T-cell (primary cell): ENCODE data around the gene PLOD2. TPM values are rescaled to one million over a fixed set of nuclear protein-coding genes. Genes with fewer than 3 reads are reported as not detected.

Source experiments
- ATAC-seq, 4 experiments: fragments of 200-7000 bp in 3 of 4; fragments of 150-1000 bp in 1 of 4; cut with Tn5 transposase; replicated peaks in 1 of 4; 1 replicate in 3 of 4; 2 replicates in 1 of 4; pipeline ENCODE4 v1.10.0; 2021; ENCODE audit warnings: moderate library complexity in 3 of 4, mild to moderate bottlenecking in 2 of 4, moderate number of reproducible peaks in 1 of 4
- CTCF ChIA-PET, 2 donors: fragments of 300-600 bp; sonication (Branson Sonifier 250); formaldehyde crosslinking; loops; one replicate each; lab custom pipeline; 2022; ENCODE audit warnings: antibody characterized with exemption in 2 of 2; lab: Charles Lee
- POLR2A ChIA-PET, 2 donors: fragments of 300-600 bp; sonication (Branson Sonifier 250); formaldehyde crosslinking; loops; one replicate each; lab custom pipeline; 2022; ENCODE audit warnings: antibody characterized with exemption in 2 of 2; lab: Charles Lee
- DNase-seq, 35 experiments: peaks; one replicate each; pipeline versions ENCODE4 v3.0.0 to v3.0.0-alpha.2; 2013 to 2023
- H3K27ac ChIP-seq: one replicate; pipeline ENCODE4 v1.5.1; 2013; ENCODE audit warnings: low read length
- H3K27me3 ChIP-seq, 2 experiments: replicated peaks in 1 of 2; 1 replicate in 1 of 2; 2 replicates in 1 of 2; pipeline versions ENCODE4 v1.6.1 to v1.7.0; 2013; ENCODE audit warnings: low read length in 1 of 2, mixed read lengths in 1 of 2; ENCODE audit not compliant: control insufficient read depth in 2 of 2, insufficient read depth in 2 of 2; ENCODE audit errors: extremely low read depth in 1 of 2
- H3K36me3 ChIP-seq, 2 donors: 1 replicate in 1 of 2; 2 replicates in 1 of 2; pipeline versions ENCODE4 v1.6.1 to v1.7.0; 2013; ENCODE audit warnings: low read length in 1 of 2; ENCODE audit not compliant: control insufficient read depth in 2 of 2, insufficient read depth in 1 of 2; ENCODE audit errors: extremely low read depth in 1 of 2
- H3K4me1 ChIP-seq, 2 experiments: 1 replicate in 1 of 2; 2 replicates in 1 of 2; pipeline versions ENCODE4 v1.6.1 to v1.7.0; 2013; ENCODE audit warnings: low read length in 2 of 2, mixed read lengths in 1 of 2; ENCODE audit not compliant: insufficient read depth in 2 of 2, control insufficient read depth in 1 of 2; ENCODE audit errors: extremely low read depth in 1 of 2
- H3K4me3 ChIP-seq, 2 donors: 1 replicate in 1 of 2; 2 replicates in 1 of 2; pipeline versions ENCODE4 v1.5.1 to v1.7.0; 2013; ENCODE audit warnings: mild to moderate bottlenecking in 2 of 2, low read length in 1 of 2, moderate library complexity in 1 of 2; ENCODE audit not compliant: control insufficient read depth in 1 of 2; ENCODE audit errors: extremely low read depth in 1 of 2
- H3K9me3 ChIP-seq: 2 replicates; pipeline ENCODE4 v1.7.0; 2013
- H3K27ac Mint-ChIP-seq, 2 donors: one replicate each; pipeline ENCODE4 v1.8.0; 2020 to 2021; ENCODE audit warnings: mild to moderate bottlenecking in 2 of 2, mixed read lengths in 2 of 2
- H3K27me3 Mint-ChIP-seq, 2 donors: one replicate each; pipeline ENCODE4 v1.8.0; 2021 to 2022; ENCODE audit warnings: mixed read lengths in 2 of 2
- H3K36me3 Mint-ChIP-seq: one replicate; pipeline ENCODE4 v1.8.0; 2021; ENCODE audit warnings: mixed read lengths
- H3K4me1 Mint-ChIP-seq, 3 donors: one replicate each; pipeline ENCODE4 v1.8.0; 2020 to 2022; ENCODE audit warnings: mixed read lengths in 3 of 3, mild to moderate bottlenecking in 1 of 3
- H3K4me3 Mint-ChIP-seq, 3 donors: one replicate each; pipeline ENCODE4 v1.8.0; 2020 to 2022; ENCODE audit warnings: mild to moderate bottlenecking in 3 of 3, mixed read lengths in 3 of 3, moderate library complexity in 3 of 3
- H3K9me3 Mint-ChIP-seq, 3 donors: one replicate each; pipeline ENCODE4 v1.8.0; 2020 to 2022; ENCODE audit warnings: mixed read lengths in 3 of 3
- WGBS: methylation state at CpG from one replicate; pipeline ENCODE4 v1.1.5; 2013; ENCODE audit warnings: missing lambda C conversion rate; ENCODE audit not compliant: insufficient coverage; 5-methylcytosine and 5-hydroxymethylcytosine counted together
- total RNA-seq, 35 experiments: library from RNA in 6 of 35; stranded (reverse) in 6 of 35; fragments of 120-200 nt in 1 of 35; gene quantifications; one replicate each; pipeline versions ENCODE4 v1.2.1 to v1.2.4 and lab custom pipeline; 2013 to 2026

PLOD2 gene
- total RNA-seq, 5 donors from 2014 or later (not counting 1 experiment from before 2014, with no cell fraction given) = 0.28 to 0.63 (median 0.46) TPM; not detected in 1

DNA sequence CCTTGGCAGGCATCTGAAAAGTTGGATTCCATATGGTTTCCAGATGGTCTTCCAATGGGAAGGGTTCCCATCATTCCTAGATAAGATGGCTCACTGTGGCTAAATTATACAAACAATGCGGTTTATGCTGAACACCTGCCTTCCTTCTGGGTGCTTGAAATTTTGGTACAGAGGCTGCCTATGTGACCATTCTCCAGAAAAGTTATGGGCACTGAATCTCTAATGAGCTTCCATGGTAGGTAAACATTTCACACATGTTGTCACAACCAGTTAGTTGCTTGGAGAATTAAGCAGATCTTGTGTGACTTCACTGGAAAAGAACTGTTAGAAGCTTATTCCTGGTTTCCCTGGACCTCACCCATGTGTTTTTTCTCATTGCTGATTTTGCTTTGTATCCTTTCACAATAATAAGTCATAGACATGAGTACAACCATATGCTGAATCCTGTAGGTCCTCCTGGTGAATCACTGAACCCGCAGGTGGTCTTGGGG, 30.1 kb downstream of the PLOD2 start:
- H3K36me3 ChIP-seq = no peaks in the 10 kb centered on the region
- no peak overlapping the region for H3K27ac Mint-ChIP-seq
- no peak for ATAC-seq
- no CpG with 5 or more reads among the region's 2 CpGs for WGBS
- POLR2A ChIA-PET = no interaction called here
- H3K4me3 Mint-ChIP-seq = no peak overlapping the region
- no peaks in the 10 kb centered on the region for H3K9me3 ChIP-seq
- CTCF ChIA-PET = no interaction called here
- no peaks in the 10 kb centered on the region for H3K4me1 Mint-ChIP-seq
- H3K4me1 ChIP-seq = no peaks in the 10 kb centered on the region
- H3K4me3 ChIP-seq = no peak overlapping the region
- no peaks in the 10 kb centered on the region for H3K27me3 ChIP-seq
- no peaks in the 10 kb centered on the region for H3K9me3 Mint-ChIP-seq
- H3K36me3 Mint-ChIP-seq = no peaks in the 10 kb centered on the region
- no peaks in the 10 kb centered on the region for H3K27me3 Mint-ChIP-seq
- no peak overlapping the region for H3K27ac ChIP-seq
- no peak for DNase-seq

DNA sequence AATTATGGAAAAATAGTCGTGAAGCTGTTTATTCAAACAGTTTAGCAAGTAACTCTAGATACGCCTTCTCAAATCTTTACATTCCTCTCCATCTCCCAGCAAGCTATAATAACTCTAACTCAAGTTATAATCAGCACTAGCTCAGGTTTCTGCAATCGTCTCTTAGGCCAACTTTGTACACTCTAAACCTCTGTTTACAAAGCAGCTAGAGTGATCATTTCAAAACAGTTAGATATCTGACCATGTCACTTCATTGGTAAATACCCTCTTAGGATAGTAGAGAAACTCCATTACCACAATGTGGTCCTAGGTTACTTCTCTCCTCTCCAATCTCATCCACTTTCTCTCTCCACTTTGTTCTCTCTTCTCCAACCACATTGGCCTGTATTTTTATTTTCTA, 31.2 kb downstream of the PLOD2 start:
- no peaks in the 10 kb centered on the region for H3K36me3 ChIP-seq
- H3K4me1 ChIP-seq = no peaks in the 10 kb centered on the region
- DNase-seq (no peak), ATAC-seq (no peak)
- H3K27ac ChIP-seq = no peak overlapping the region
- Mint-ChIP-seq H3K4me3 (no peak overlapping the region), H3K27me3 (no peaks in the 10 kb centered on the region), H3K4me1 (no peaks in the 10 kb centered on the region), H3K36me3 (no peaks in the 10 kb centered on the region), H3K9me3 (no peaks in the 10 kb centered on the region), H3K27ac (no peak overlapping the region)
- no peaks in the 10 kb centered on the region for H3K27me3 ChIP-seq
- H3K4me3 ChIP-seq = no peak overlapping the region
- H3K9me3 ChIP-seq = no peaks in the 10 kb centered on the region
- ChIA-PET CTCF (no interaction called here), POLR2A (no interaction called here)
- 17% methylated on average over 1 of the region's 3 CpGs for WGBS

DNA sequence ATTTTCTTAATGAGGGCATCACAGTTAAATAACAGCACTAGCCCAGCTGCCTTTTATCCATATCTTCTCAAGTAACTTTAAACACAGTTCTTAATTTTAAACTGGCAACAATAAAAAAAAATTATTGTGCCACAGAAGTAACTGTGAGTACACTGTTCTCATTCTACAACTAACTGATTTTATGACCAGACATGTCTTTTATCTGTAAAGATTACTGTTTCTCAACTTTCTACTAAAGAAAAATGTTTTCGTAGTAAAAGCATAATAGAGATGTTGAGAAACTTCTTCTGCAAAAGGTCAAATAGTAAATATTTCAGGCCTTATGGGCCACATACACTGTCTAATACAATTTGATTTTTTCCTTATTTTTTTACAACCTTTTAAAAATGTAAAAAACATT, 32.0 kb downstream of the PLOD2 start:
- no peak overlapping the region for H3K4me3 ChIP-seq
- ChIA-PET POLR2A (no interaction called here), CTCF (no interaction called here)

DNA sequence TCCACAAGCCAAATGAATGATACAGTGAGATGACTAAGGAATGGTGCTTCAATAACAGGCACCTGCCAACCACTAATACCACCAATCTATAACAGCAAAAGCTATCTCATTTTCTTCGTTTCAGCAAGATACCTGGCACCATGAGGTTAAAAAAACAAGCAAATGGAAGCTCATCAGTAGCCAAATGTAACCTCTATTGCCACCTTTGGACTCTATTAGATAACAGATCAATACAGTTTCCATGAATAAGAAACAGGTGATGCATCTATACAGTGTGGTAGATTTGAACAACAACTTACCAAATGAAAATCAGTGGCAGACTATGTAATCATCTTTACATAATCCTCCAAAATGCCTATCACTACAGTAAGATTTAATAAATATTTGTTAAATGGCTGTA, 32.8 kb downstream of the PLOD2 start:
- Histone ChIP-seq H3K4me3 (no peak overlapping the region), H3K4me1 (no peaks in the 10 kb centered on the region), H3K9me3 (no peaks in the 10 kb centered on the region), H3K36me3 (no peaks in the 10 kb centered on the region), H3K27me3 (no peaks in the 10 kb centered on the region), H3K27ac (no peak overlapping the region)
- no CpG with 5 or more reads among the region's 1 CpG for WGBS
- DNase-seq = no peak
- no peak overlapping the region for H3K27ac Mint-ChIP-seq
- ChIA-PET CTCF (no interaction called here), POLR2A (no interaction called here)
- H3K4me3 Mint-ChIP-seq = no peak overlapping the region
- no peak for ATAC-seq
- no peaks in the 10 kb centered on the region for H3K36me3 Mint-ChIP-seq
- H3K9me3 Mint-ChIP-seq = peaks cover 0 to 6% (median 1%) of the 10 kb centered on the region in 3 donors
- H3K27me3 Mint-ChIP-seq = no peaks in the 10 kb centered on the region
- no peaks in the 10 kb centered on the region for H3K4me1 Mint-ChIP-seq

More for the DNA sequence above, 32.0 kb downstream of the PLOD2 start:
- Histone ChIP-seq H3K27me3 (no peaks in the 10 kb centered on the region), H3K9me3 (no peaks in the 10 kb centered on the region), H3K4me1 (no peaks in the 10 kb centered on the region), H3K27ac (no peak overlapping the region), H3K36me3 (no peaks in the 10 kb centered on the region)
- ATAC-seq = no peak
- H3K4me1 Mint-ChIP-seq = no peaks in the 10 kb centered on the region
- H3K27me3 Mint-ChIP-seq = no peaks in the 10 kb centered on the region
- no peak for DNase-seq
- H3K4me3 Mint-ChIP-seq = no peak overlapping the region
- no peaks in the 10 kb centered on the region for H3K36me3 Mint-ChIP-seq
- no CpG with 5 or more reads among the region's 1 CpG for WGBS
- H3K9me3 Mint-ChIP-seq = peaks cover 0 to 5% (median 1%) of the 10 kb centered on the region in 3 donors
- H3K27ac Mint-ChIP-seq = no peak overlapping the region

GRCh38 chr3:146125951-146126350, 35.0 kb downstream of the PLOD2 start:
- H3K27me3 ChIP-seq = no peaks in the 10 kb centered on the region
- no peaks in the 10 kb centered on the region for H3K36me3 Mint-ChIP-seq
- H3K27ac ChIP-seq = no peak overlapping the region
- H3K9me3 ChIP-seq = no peaks in the 10 kb centered on the region
- no peaks in the 10 kb centered on the region for H3K27me3 Mint-ChIP-seq
- H3K4me3 Mint-ChIP-seq = no peak overlapping the region
- no peaks in the 10 kb centered on the region for H3K4me1 Mint-ChIP-seq
- H3K4me3 ChIP-seq = no peak overlapping the region
- H3K4me1 ChIP-seq = no peaks in the 10 kb centered on the region
- DNase-seq = no peak
- peaks cover 3 to 6% (median 4%) of the 10 kb centered on the region in 3 donors for H3K9me3 Mint-ChIP-seq
- no peak overlapping the region for H3K27ac Mint-ChIP-seq
- no peaks in the 10 kb centered on the region for H3K36me3 ChIP-seq
- no peak for ATAC-seq
- ChIA-PET POLR2A (no interaction called here), CTCF (no interaction called here)

- H3K27ac ChIP-seq = no peak overlapping the region
- no peaks in the 10 kb centered on the region for H3K36me3 Mint-ChIP-seq
- H3K27me3 Mint-ChIP-seq = no peaks in the 10 kb centered on the region
- H3K4me3 Mint-ChIP-seq = no peak overlapping the region
- CTCF ChIA-PET = no interaction called here
- ATAC-seq (no peak), DNase-seq (no peak)
- H3K27me3 ChIP-seq = no peaks in the 10 kb centered on the region
- no peak overlapping the region for H3K4me3 ChIP-seq
- POLR2A ChIA-PET = no interaction called here
- no peaks in the 10 kb centered on the region for H3K4me1 ChIP-seq
- H3K4me1 Mint-ChIP-seq = no peaks in the 10 kb centered on the region
- H3K9me3 ChIP-seq = no peaks in the 10 kb centered on the region
- WGBS = no CpG with 5 or more reads among the region's 6 CpGs
- H3K36me3 ChIP-seq = no peaks in the 10 kb centered on the region
- H3K27ac Mint-ChIP-seq = no peak overlapping the region
- H3K9me3 Mint-ChIP-seq = peaks cover 4 to 6% (median 4%) of the 10 kb centered on the region in 3 donors
These were observed 36.7 kb downstream of the PLOD2 start for GRCh38 chr3:146124126-146124801.
